A673 (cell line): ENCODE results near the gene SUPT4H1. TPM values are rescaled to one million over a fixed set of nuclear protein-coding genes. Genes with fewer than 3 reads are reported as not detected.

Source experiments
- BruUV-seq: library from RNA; stranded (reverse); fragments of 400-500 nt; replicated peaks from 2 replicates; lab custom pipeline; 2021; lab: Mats Ljungman, UMichigan
- CTCF ChIA-PET: fragments of 300-600 bp; sonication (Branson Sonifier 250); formaldehyde crosslinking; loops from one replicate; lab custom pipeline; 2022; ENCODE audit warnings: antibody characterized with exemption; lab: Charles Lee
- POLR2A ChIA-PET: fragments of 300-600 bp; sonication (Branson Sonifier 250); formaldehyde crosslinking; loops from one replicate; lab custom pipeline; 2022; ENCODE audit warnings: antibody characterized with exemption; ENCODE audit not compliant: low non-redundant PET; lab: Charles Lee
- DNase-seq: peaks from one replicate; pipeline ENCODE4 v3.0.0-alpha.2; 2015; ENCODE audit warnings: low spot score
- H3K27ac ChIP-seq: fragments of 200-600 bp; sonication (generic); 2 replicates; pipeline ENCODE4 v1.5.1; 2016; ENCODE audit warnings: mixed run types, low read depth, mild to moderate bottlenecking, mixed read lengths, antibody characterized with exemption, low read length; ENCODE audit not compliant: poor library complexity, severe bottlenecking
- H3K27me3 ChIP-seq: fragments of 200-600 bp; sonication (generic); replicated peaks from 2 replicates; pipeline ENCODE4 v1.6.1; 2017; ENCODE audit warnings: mixed run types, low read depth, mild to moderate bottlenecking, mixed read lengths, antibody characterized with exemption, low read length; ENCODE audit not compliant: insufficient read depth, poor library complexity
- H3K36me3 ChIP-seq: fragments of 200-600 bp; sonication (generic); 2 replicates; pipeline ENCODE4 v1.6.1; 2016; ENCODE audit warnings: mixed run types, mild to moderate bottlenecking, mixed read lengths, antibody characterized with exemption, low read length; ENCODE audit not compliant: insufficient read depth, poor library complexity, severe bottlenecking
- H3K4me1 ChIP-seq: fragments of 200-600 bp; sonication (generic); 2 replicates; pipeline ENCODE4 v1.6.1; 2017; ENCODE audit warnings: mixed run types, mild to moderate bottlenecking, mixed read lengths, antibody characterized with exemption, low read length; ENCODE audit not compliant: insufficient read depth, poor library complexity, severe bottlenecking
- H3K4me3 ChIP-seq: fragments of 200-600 bp; sonication (generic); 2 replicates; pipeline ENCODE4 v1.5.1; 2016; ENCODE audit warnings: low read depth, mixed run types, mild to moderate bottlenecking, mixed read lengths, low read length; ENCODE audit not compliant: poor library complexity, severe bottlenecking
- H3K9me3 ChIP-seq: fragments of 200-600 bp; sonication (generic); 2 replicates; pipeline ENCODE4 v1.6.1; 2016; ENCODE audit warnings: mixed run types, low read depth, mild to moderate bottlenecking, mixed read lengths, antibody characterized with exemption, low read length; ENCODE audit not compliant: poor library complexity, severe bottlenecking
- EZH2 ChIP-seq: fragments of 200-600 bp; sonication (generic); IDR thresholded peaks from 2 replicates; pipeline ENCODE4 v1.6.1; 2017; ENCODE audit warnings: borderline replicate concordance, low read depth, mild to moderate bottlenecking, mixed read lengths, antibody characterized with exemption, low read length; ENCODE audit not compliant: poor library complexity, severe bottlenecking
- intact Hi-C: fragments of 100-400 bp; cut with micrococcal nuclease; formaldehyde crosslinking; loops from one replicate; pipeline ENCODE4 v1.10.0; 2022; ENCODE audit not compliant: unreplicated experiment
- total RNA-seq: library from RNA; stranded (reverse); gene quantifications from 2 replicates; pipeline ENCODE4 v1.2.3, GENCODE V29; 2021
- TF ChIP-seq, protein P1 (sequence below): fragments of 300-800, 200-600 bp; sonication (generic); conservative IDR thresholded peaks from 2 replicates; pipeline ENCODE4 v1.5.1; 2017; ENCODE audit warnings: low read depth, mild to moderate bottlenecking, antibody characterized with exemption, low read length, moderate library complexity, mixed read lengths

SUPT4H1 gene
- total RNA-seq, 1 experiment from 2014 or later = 106 TPM

DNA sequence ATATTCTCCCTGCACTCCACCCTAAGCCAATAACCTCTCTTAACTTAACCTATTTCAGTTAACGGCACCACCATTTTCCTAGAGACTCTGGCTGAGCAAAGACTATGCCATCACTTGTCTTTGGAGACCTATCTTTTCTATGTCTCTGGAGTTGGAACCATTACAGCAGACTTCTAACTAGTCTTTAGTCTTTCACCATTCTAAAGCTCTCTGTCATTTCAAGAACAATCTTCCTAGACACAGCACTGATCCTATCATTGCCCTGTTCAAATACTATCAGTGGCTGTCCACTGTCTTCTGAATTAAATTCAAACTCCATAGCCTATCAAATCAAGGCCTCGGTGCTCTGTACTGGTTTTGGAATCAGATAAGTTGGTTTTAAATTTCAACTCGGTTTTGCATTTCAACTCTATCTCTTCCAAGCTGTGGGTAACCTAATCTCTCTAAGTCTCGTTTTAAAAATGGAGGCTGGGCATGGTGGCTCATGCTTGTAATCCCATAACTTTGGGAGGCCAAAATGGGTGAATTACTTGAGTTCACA lies 33.4 kb upstream of the SUPT4H1 start:
- POLR2A ChIA-PET = no interaction called here
- Histone ChIP-seq H3K36me3 (no peaks in the 10 kb centered on the region), H3K4me1 (no peaks in the 10 kb centered on the region), H3K9me3 (no peaks in the 10 kb centered on the region), H3K27me3 (peaks cover 27% of the 10 kb centered on the region), H3K27ac (no peak overlapping the region), H3K4me3 (no peak overlapping the region)
- intact Hi-C loops = no loop called here
- TF ChIP-seq, protein P1, sequence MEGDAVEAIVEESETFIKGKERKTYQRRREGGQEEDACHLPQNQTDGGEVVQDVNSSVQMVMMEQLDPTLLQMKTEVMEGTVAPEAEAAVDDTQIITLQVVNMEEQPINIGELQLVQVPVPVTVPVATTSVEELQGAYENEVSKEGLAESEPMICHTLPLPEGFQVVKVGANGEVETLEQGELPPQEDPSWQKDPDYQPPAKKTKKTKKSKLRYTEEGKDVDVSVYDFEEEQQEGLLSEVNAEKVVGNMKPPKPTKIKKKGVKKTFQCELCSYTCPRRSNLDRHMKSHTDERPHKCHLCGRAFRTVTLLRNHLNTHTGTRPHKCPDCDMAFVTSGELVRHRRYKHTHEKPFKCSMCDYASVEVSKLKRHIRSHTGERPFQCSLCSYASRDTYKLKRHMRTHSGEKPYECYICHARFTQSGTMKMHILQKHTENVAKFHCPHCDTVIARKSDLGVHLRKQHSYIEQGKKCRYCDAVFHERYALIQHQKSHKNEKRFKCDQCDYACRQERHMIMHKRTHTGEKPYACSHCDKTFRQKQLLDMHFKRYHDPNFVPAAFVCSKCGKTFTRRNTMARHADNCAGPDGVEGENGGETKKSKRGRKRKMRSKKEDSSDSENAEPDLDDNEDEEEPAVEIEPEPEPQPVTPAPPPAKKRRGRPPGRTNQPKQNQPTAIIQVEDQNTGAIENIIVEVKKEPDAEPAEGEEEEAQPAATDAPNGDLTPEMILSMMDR = no peak
- TF ChIP-seq EZH2 = no peak
- CTCF ChIA-PET = no interaction called here
- no peak for DNase-seq
- BruUV-seq = no TSS peak

- TF ChIP-seq, protein P1 = no peak
- TF ChIP-seq EZH2 = no peak
- no peaks in the 10 kb centered on the region for H3K36me3 ChIP-seq
- no TSS peak for BruUV-seq
- ChIA-PET POLR2A (no interaction called here), CTCF (no interaction called here)
- intact Hi-C loops = no loop called here
- DNase-seq = no peak
- no peaks in the 10 kb centered on the region for H3K9me3 ChIP-seq
- no peak overlapping the region for H3K4me3 ChIP-seq
- no peaks in the 10 kb centered on the region for H3K4me1 ChIP-seq
- no peak overlapping the region for H3K27ac ChIP-seq
- peaks cover 21% of the 10 kb centered on the region for H3K27me3 ChIP-seq
Measured at GRCh38 chr17:58384897-58385296, 32.9 kb upstream of the SUPT4H1 start.

DNA sequence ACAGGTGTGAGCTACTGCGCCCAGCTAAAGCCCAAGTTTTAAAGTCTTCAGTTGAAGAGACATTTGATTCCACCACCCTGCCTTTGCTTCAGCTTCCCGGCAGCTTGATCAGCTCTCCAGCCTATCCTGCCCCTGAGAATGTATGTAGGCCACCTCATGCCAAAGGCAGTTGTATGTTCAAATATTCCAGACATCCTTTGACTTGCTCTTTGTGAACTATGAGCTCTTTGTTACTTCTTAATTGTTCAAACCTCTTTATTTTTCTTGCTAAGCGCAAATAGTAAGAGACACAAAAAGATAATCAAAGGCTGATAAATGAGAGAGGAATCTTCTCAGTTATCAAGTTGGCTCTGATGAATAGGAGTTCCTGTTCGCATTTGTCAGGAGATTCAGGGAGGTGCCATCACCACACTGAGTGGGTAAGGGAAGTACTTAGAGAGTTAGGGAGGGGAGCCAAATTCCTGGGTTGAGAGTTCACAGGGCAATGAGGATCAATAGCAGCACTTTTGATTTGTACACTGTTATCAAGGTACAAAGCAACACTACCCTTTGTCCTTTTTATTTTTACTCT lies 32.0 kb upstream of the SUPT4H1 start:
- CTCF ChIA-PET = no interaction called here
- Histone ChIP-seq H3K4me1 (no peaks in the 10 kb centered on the region), H3K4me3 (no peak overlapping the region), H3K9me3 (no peaks in the 10 kb centered on the region), H3K27me3 (peaks cover 19% of the 10 kb centered on the region), H3K36me3 (no peaks in the 10 kb centered on the region), H3K27ac (no peak overlapping the region)
- TF ChIP-seq, protein P1 = no peak
- no peak for TF ChIP-seq EZH2
- intact Hi-C loops = no loop called here
- DNase-seq = no peak
- no TSS peak for BruUV-seq
- POLR2A ChIA-PET = no interaction called here
